RWPE1 (cell line): ENCODE data around the gene ADARB1.
A peak's percentile ranks its signal among the peaks of the same experiment; 100 is the strongest.

Source experiments
- CTCF ChIA-PET: fragments of 350-600 bp; sonication (Branson Sonifier 250); formaldehyde crosslinking; extraction: SDS; loops from one replicate; lab custom pipeline; 2021; lab: Yijun Ruan, JAX
- POLR2A ChIA-PET: fragments of 400-600 bp; formaldehyde crosslinking; extraction: SDS; loops from one replicate; lab custom pipeline; 2020; ENCODE audit warnings: antibody characterized with exemption; ENCODE audit not compliant: low non-redundant PET; lab: Yijun Ruan, JAX
- DNase-seq: peaks from one replicate; pipeline ENCODE4 v3.0.0; 2012; ENCODE audit warnings: low spot score
- H3K27ac ChIP-seq: fragments of 450-650 bp; 2 replicates; pipeline ENCODE4 v1.5.1; 2017
- TF ChIP-seq, protein P1 (sequence below): fragments of 450-650 bp; conservative IDR thresholded peaks from 2 replicates; pipeline ENCODE4 v1.5.1; 2017; ENCODE audit warnings: low read depth, mild to moderate bottlenecking

The ADARB1 gene

GRCh38 chr21:45080232-45080631, 5.9 kb downstream of the ADARB1 start:
- TF ChIP-seq, protein P1, sequence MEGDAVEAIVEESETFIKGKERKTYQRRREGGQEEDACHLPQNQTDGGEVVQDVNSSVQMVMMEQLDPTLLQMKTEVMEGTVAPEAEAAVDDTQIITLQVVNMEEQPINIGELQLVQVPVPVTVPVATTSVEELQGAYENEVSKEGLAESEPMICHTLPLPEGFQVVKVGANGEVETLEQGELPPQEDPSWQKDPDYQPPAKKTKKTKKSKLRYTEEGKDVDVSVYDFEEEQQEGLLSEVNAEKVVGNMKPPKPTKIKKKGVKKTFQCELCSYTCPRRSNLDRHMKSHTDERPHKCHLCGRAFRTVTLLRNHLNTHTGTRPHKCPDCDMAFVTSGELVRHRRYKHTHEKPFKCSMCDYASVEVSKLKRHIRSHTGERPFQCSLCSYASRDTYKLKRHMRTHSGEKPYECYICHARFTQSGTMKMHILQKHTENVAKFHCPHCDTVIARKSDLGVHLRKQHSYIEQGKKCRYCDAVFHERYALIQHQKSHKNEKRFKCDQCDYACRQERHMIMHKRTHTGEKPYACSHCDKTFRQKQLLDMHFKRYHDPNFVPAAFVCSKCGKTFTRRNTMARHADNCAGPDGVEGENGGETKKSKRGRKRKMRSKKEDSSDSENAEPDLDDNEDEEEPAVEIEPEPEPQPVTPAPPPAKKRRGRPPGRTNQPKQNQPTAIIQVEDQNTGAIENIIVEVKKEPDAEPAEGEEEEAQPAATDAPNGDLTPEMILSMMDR, result no peak
- DNase-seq, result no peak
- ChIA-PET POLR2A (no interaction called here), CTCF (interaction anchor here (0.8 to 1.0 kb wide), 2 partner anchors 17 to 131 kb away, joined by 4 read pairs; no protein-coding TSS in a partner anchor)
- H3K27ac ChIP-seq, result no peak overlapping the region

- POLR2A ChIA-PET, result no interaction called here
- CTCF ChIA-PET, result interaction anchor here (0.8 kb wide), 1 partner anchor 17 kb away, joined by 4 read pairs; no protein-coding TSS in a partner anchor
- H3K27ac ChIP-seq, result peak overlapping the region; percentile 39; the same call in 1 of the 2 replicates
These were observed 6.4 kb downstream of the ADARB1 start for GRCh38 chr21:45080639-45081414.

GRCh38 chr21:45081636-45082035, 7.3 kb downstream of the ADARB1 start:
- CTCF ChIA-PET, result no interaction called here
- POLR2A ChIA-PET, result no interaction called here

More at GRCh38 chr21:45080639-45081414, 6.4 kb downstream of the ADARB1 start:
- TF ChIP-seq, protein P1, result no peak
- DNase-seq, result peak; percentile 23

DNA sequence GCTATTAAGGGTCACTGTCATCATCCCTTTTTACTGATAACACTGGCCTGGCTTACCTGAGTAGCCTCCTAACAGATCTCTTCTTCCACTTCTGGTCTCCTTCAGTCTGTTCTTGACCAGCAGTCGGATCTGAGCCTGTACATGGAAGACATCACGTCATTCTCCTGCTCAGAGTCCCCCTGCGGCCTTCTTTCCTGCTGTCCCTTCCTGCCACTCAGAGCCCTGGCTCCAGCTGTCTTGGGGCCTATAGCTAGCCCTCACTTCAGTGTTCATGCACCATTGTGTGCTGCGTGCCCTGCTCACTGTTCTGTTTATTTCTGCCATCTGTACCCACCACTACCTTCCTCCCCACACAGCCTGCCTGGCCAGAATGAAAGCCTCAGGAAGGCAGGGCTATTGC, 8.4 kb downstream of the ADARB1 start:
- CTCF ChIA-PET, result no interaction called here
- H3K27ac ChIP-seq, result no peak overlapping the region
- no peak for DNase-seq
- POLR2A ChIA-PET, result no interaction called here
- TF ChIP-seq, protein P1, result no peak

More at GRCh38 chr21:45081636-45082035, 7.3 kb downstream of the ADARB1 start:
- TF ChIP-seq, protein P1, result no peak
- no peak for DNase-seq
- no peak overlapping the region for H3K27ac ChIP-seq

GRCh38 chr21:45084121-45084520, 9.7 kb downstream of the ADARB1 start:
- no peak overlapping the region for H3K27ac ChIP-seq
- no peak for DNase-seq
- POLR2A ChIA-PET, result no interaction called here
- TF ChIP-seq, protein P1, result no peak
- CTCF ChIA-PET, result interaction anchor here (0.8 kb wide), 1 partner anchor 134 kb away, joined by 3 read pairs; no protein-coding TSS in a partner anchor

- no peak overlapping the region for H3K27ac ChIP-seq
- DNase-seq, result no peak
- CTCF ChIA-PET, result interaction anchor here (0.6 kb wide), 1 partner anchor 284 kb away, joined by 3 read pairs; no protein-coding TSS in a partner anchor
- POLR2A ChIA-PET, result no interaction called here
- TF ChIP-seq, protein P1, result no peak
These were observed 10.6 kb downstream of the ADARB1 start for GRCh38 chr21:45084881-45085536.
